HepG2 (cell line): Measurements from ENCODE around the gene SH2D1B.

Experiments used
- CREB1 ChIP-seq, 2 experiments: fragments of 450-650 bp in 1 of 2; IDR thresholded peaks; 2 replicates each; pipeline ENCODE4 v1.6.1; 2016 to 2017; ENCODE audit warnings: control low read depth in 1 of 2, mild to moderate bottlenecking in 1 of 2, missing compliant biosample characterization in 1 of 2, missing genetic modification characterization in 1 of 2
- CTCF ChIP-seq: sonication (generic); formaldehyde crosslinking; IDR thresholded peaks from 2 replicates; pipeline ENCODE4 v1.5.0; 2020; ENCODE audit warnings: mild to moderate bottlenecking, missing genetic modification reagents, moderate library complexity
- HBP1 ChIP-seq: IDR thresholded peaks from 2 replicates; pipeline ENCODE4 v1.6.1; 2016; ENCODE audit warnings: low read depth, control low read depth
- MYPOP ChIP-seq: sonication (generic); formaldehyde crosslinking; IDR thresholded peaks from 2 replicates; pipeline ENCODE4 v1.8.1; 2023; ENCODE audit warnings: mild to moderate bottlenecking, moderate library complexity, missing genetic modification reagents
- TARDBP ChIP-seq: sonication (generic); formaldehyde crosslinking; IDR thresholded peaks from 2 replicates; pipeline ENCODE4 v1.8.0; 2022; ENCODE audit warnings: mild to moderate bottlenecking, missing genetic modification reagents
- ZNF468 ChIP-seq: sonication (generic); formaldehyde crosslinking; IDR thresholded peaks from 2 replicates; pipeline ENCODE4 v1.8.0; 2022; ENCODE audit warnings: mild to moderate bottlenecking, moderate library complexity, missing genetic modification reagents

- no peak for TF ChIP-seq CTCF
- no peak for TF ChIP-seq HBP1 (CRISPR knock-in tag)
- no peak for TF ChIP-seq CREB1 (IDR thresholded peaks at IDR 0.05)
- no peak for TF ChIP-seq CREB1 (CRISPR knock-in tag; IDR thresholded peaks at IDR 0.05)
- no peak for TF ChIP-seq TARDBP (CRISPR knock-in tag)
- no peak for TF ChIP-seq MYPOP (CRISPR knock-in tag)
- no peak for TF ChIP-seq ZNF468
Observed at GRCh38 chr1:162388615-162389014, 23.3 kb downstream of the SH2D1B start.
